CD14-positive monocyte (primary cell): ENCODE results near the gene CACNA1H. TPM values are rescaled to one million over a fixed set of nuclear protein-coding genes. Genes with fewer than 3 reads are reported as not detected.

Source experiments
- DNase-seq, 3 donors: peaks; one replicate each; pipeline ENCODE4 v3.0.0-alpha.2; 2011 to 2022
- H2AFZ ChIP-seq: 2 replicates; pipeline ENCODE4 v1.6.0; 2012; ENCODE audit warnings: mild to moderate bottlenecking, low read depth, low read length, inconsistent platforms; ENCODE audit not compliant: insufficient read depth, poor library complexity, severe bottlenecking
- H3K27ac ChIP-seq, 2 donors: 1 replicate in 1 of 2; 2 replicates in 1 of 2; pipeline ENCODE4 v1.5.1; 2012 to 2013; ENCODE audit warnings: low read length in 2 of 2, control low read depth in 1 of 2, inconsistent platforms in 1 of 2, low read depth in 1 of 2, mild to moderate bottlenecking in 1 of 2
- H3K27me3 ChIP-seq, 2 donors: one replicate each; pipeline versions ENCODE4 v1.6.0 to v1.6.1; 2011 to 2013; ENCODE audit warnings: low read length in 2 of 2; ENCODE audit not compliant: control insufficient read depth in 2 of 2, insufficient read depth in 2 of 2
- H3K36me3 ChIP-seq, 2 donors: replicated peaks in 1 of 2; 1 replicate in 1 of 2; 2 replicates in 1 of 2; pipeline versions ENCODE4 v1.5.1 to v1.6.1; 2012 to 2013; ENCODE audit warnings: low read length in 2 of 2, control low read depth in 1 of 2, inconsistent platforms in 1 of 2, mild to moderate bottlenecking in 1 of 2; ENCODE audit not compliant: insufficient read depth in 2 of 2, control insufficient read depth in 1 of 2
- H3K4me1 ChIP-seq, 2 donors: 1 replicate in 1 of 2; 2 replicates in 1 of 2; pipeline versions ENCODE4 v1.5.1 to v1.6.1; 2012 to 2013; ENCODE audit warnings: low read length in 2 of 2, control low read depth in 1 of 2, inconsistent platforms in 1 of 2, mild to moderate bottlenecking in 1 of 2, moderate library complexity in 1 of 2; ENCODE audit not compliant: insufficient read depth in 2 of 2, control insufficient read depth in 1 of 2
- H3K4me2 ChIP-seq: replicated peaks from 2 replicates; pipeline ENCODE3; 2012; ENCODE audit warnings: low read length, moderate library complexity, mild to moderate bottlenecking; ENCODE audit not compliant: poor library complexity, severe bottlenecking; ENCODE audit errors: extremely low read depth
- H3K4me3 ChIP-seq, 3 experiments: fragments of 200-600 bp in 1 of 3; sonication (generic) in 1 of 3; replicated peaks in 1 of 3; 1 replicate in 2 of 3; 2 replicates in 1 of 3; pipeline ENCODE4 v1.5.1; 2011 to 2013; ENCODE audit warnings: low read length in 3 of 3, mild to moderate bottlenecking in 3 of 3, control low read depth in 2 of 3, low read depth in 2 of 3, inconsistent platforms in 1 of 3, moderate library complexity in 1 of 3
- H3K79me2 ChIP-seq: 2 replicates; pipeline ENCODE4 v1.6.0; 2012; ENCODE audit warnings: mild to moderate bottlenecking, control low read depth, inconsistent platforms, low read length, moderate library complexity; ENCODE audit not compliant: insufficient read depth
- H3K9ac ChIP-seq: 2 replicates; pipeline ENCODE4 v1.6.0; 2017; ENCODE audit warnings: low read length, mild to moderate bottlenecking; ENCODE audit not compliant: insufficient read depth, poor library complexity, severe bottlenecking
- H3K9me3 ChIP-seq, 2 donors: replicated peaks in 1 of 2; 1 replicate in 1 of 2; 2 replicates in 1 of 2; pipeline versions ENCODE4 v1.5.1 to v1.6.1; 2012 to 2013; ENCODE audit warnings: low read length in 2 of 2, control low read depth in 1 of 2; ENCODE audit not compliant: control insufficient read depth in 1 of 2, insufficient read depth in 1 of 2
- H4K20me1 ChIP-seq: 2 replicates; pipeline ENCODE4 v1.6.0; 2012; ENCODE audit warnings: mild to moderate bottlenecking, low read length, control low read depth, moderate library complexity; ENCODE audit not compliant: insufficient read depth
- H3K27ac Mint-ChIP-seq, 7 donors: one replicate each; pipeline ENCODE4 v1.8.0; 2020; ENCODE audit warnings: mild to moderate bottlenecking in 7 of 7, mixed read lengths in 7 of 7, moderate library complexity in 6 of 7, inconsistent platforms in 2 of 7
- H3K27me3 Mint-ChIP-seq, 3 donors: one replicate each; pipeline ENCODE4 v1.8.0; 2021 to 2022; ENCODE audit warnings: low read depth in 3 of 3, mild to moderate bottlenecking in 3 of 3, mixed read lengths in 3 of 3, moderate library complexity in 3 of 3, inconsistent platforms in 1 of 3
- H3K36me3 Mint-ChIP-seq, 2 donors: one replicate each; pipeline ENCODE4 v1.8.0; 2020; ENCODE audit warnings: mixed read lengths in 2 of 2, inconsistent platforms in 1 of 2, mild to moderate bottlenecking in 1 of 2
- H3K4me1 Mint-ChIP-seq: one replicate; pipeline ENCODE4 v1.8.0; 2020; ENCODE audit warnings: mild to moderate bottlenecking, mixed read lengths
- H3K4me3 Mint-ChIP-seq, 2 donors: one replicate each; pipeline ENCODE4 v1.8.0; 2020; ENCODE audit warnings: mild to moderate bottlenecking in 2 of 2, mixed read lengths in 2 of 2, moderate library complexity in 1 of 2
- H3K9me3 Mint-ChIP-seq, 7 donors: one replicate each; pipeline ENCODE4 v1.8.0; 2020 to 2022; ENCODE audit warnings: mixed read lengths in 7 of 7, mild to moderate bottlenecking in 6 of 7, moderate library complexity in 6 of 7, inconsistent platforms in 2 of 7
- CTCF ChIP-seq: fragments of 200-600 bp; IDR thresholded peaks from one replicate; pipeline ENCODE4 v1.8.0; 2022; ENCODE audit warnings: antibody characterized with exemption, mild to moderate bottlenecking
- WGBS: methylation state at CpG from one replicate; pipeline ENCODE4 v1.1.5; 2013; ENCODE audit warnings: missing lambda C conversion rate; ENCODE audit not compliant: insufficient coverage; 5-methylcytosine and 5-hydroxymethylcytosine counted together
- intact Hi-C, 2 donors: fragments of 100-400 bp; cut with micrococcal nuclease; formaldehyde crosslinking; loops; one replicate each; pipeline versions ENCODE4 v1.15.0 to v1.15.1; 2023
- polyA plus RNA-seq, 3 donors: library from polyadenylated mRNA; depleted of rRNA in 1 of 3; unstranded in 2 of 3; stranded (reverse) in 1 of 3; fragments of 300-500 nt in 2 of 3; fragments of >200 nt in 1 of 3; fragmentation: Illumina TruSeq in 2 of 3; gene quantifications; 1 replicate in 2 of 3; 2 replicates in 1 of 3; pipeline ENCODE4 v1.2.3, GENCODE V29; 2012 to 2021

CACNA1H gene
- polyA plus RNA-seq, 3 donors, result not detected

DNA sequence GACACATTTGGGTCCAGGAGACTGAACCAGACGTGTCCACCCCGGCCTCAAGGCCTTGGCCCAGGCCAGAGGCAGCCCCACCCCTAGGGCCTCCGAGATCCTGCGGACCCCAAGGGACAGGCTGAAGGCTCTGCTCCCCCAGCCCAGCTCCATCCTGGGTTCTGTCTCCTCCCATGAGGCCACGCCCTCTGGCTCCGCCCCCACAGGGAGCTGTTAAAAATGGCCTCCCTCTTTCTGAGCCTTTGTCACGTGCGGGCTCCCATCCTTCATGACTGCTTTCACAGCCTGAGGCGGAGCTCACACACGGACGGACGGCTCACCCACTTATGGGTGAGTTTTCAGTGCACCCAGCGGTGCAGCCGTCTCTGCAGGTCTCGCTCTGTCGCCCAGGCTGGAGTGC is 6.5 kb upstream of the CACNA1H start:
- no peaks in the 10 kb centered on the region for H3K4me1 Mint-ChIP-seq
- WGBS, result 77% methylated on average over 16 of the region's 16 CpGs
- H3K27ac Mint-ChIP-seq, result no peak overlapping the region

DNA sequence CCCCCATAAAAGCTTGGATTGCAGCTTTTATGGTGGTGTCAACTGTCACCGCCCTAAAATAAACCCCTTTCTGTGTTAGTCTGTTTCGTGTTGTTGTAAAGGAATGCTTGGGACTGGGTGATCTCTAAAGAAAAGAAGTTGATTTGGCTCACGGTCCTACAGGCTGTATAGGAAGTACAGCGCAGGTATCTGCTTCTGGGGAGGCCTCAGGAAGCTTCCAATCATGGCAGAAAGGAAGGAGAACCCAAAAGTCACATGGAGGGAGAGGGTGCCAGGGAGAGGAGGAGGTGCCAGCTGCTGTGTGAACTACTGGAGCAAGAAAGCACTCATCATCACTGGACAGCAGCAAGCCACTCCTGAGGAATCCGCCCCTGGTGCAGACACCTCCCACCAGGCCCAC is 5.9 kb upstream of the CACNA1H start:
- H3K36me3 ChIP-seq, result no peaks in the 10 kb centered on the region
- intact Hi-C loops, result no loop called here
- peaks cover 0 to 10% of the 10 kb centered on the region in 2 donors for H3K9me3 ChIP-seq
- Mint-ChIP-seq H3K4me3 (no peak overlapping the region), H3K4me1 (no peaks in the 10 kb centered on the region), H3K27ac (no peak overlapping the region), H3K27me3 (peaks cover 25 to 29% (median 27%) of the 10 kb centered on the region in 3 donors), H3K9me3 (peaks cover 0 to 21% (median 8%) of the 10 kb centered on the region in 7 donors), H3K36me3 (no peaks in the 10 kb centered on the region)
- no peak overlapping the region for H3K27ac ChIP-seq
- no peak overlapping the region for H2AFZ ChIP-seq
- H4K20me1 ChIP-seq, result no peaks in the 10 kb centered on the region
- H3K9ac ChIP-seq, result no peak overlapping the region
- no peaks in the 10 kb centered on the region for H3K4me1 ChIP-seq
- peaks cover 5 to 7% of the 10 kb centered on the region in 2 donors for H3K27me3 ChIP-seq
- no peak overlapping the region for H3K4me3 ChIP-seq
- no peak overlapping the region for H3K4me2 ChIP-seq
- TF ChIP-seq CTCF, result no peak
- DNase-seq, result no peak
- H3K79me2 ChIP-seq, result no peaks in the 10 kb centered on the region
- WGBS, result 80% methylated on average over 2 of the region's 5 CpGs

More for the DNA sequence above, 6.5 kb upstream of the CACNA1H start:
- H3K4me3 Mint-ChIP-seq, result no peak overlapping the region
- Histone ChIP-seq H3K4me3 (no peak overlapping the region), H4K20me1 (no peaks in the 10 kb centered on the region), H2AFZ (no peak overlapping the region), H3K9me3 (peaks cover 0 to 10% of the 10 kb centered on the region in 2 donors), H3K36me3 (no peaks in the 10 kb centered on the region), H3K4me2 (no peak overlapping the region), H3K27ac (no peak overlapping the region), H3K4me1 (no peaks in the 10 kb centered on the region), H3K9ac (no peak overlapping the region), H3K27me3 (peaks cover under 1 to 1% of the 10 kb centered on the region in 2 donors), H3K79me2 (no peaks in the 10 kb centered on the region)
- peaks cover 20 to 24% (median 23%) of the 10 kb centered on the region in 3 donors for H3K27me3 Mint-ChIP-seq
- no peak for TF ChIP-seq CTCF
- DNase-seq, result no peak
- intact Hi-C loops, result no loop called here
- H3K36me3 Mint-ChIP-seq, result no peaks in the 10 kb centered on the region
- H3K9me3 Mint-ChIP-seq, result peaks cover 0 to 20% (median 8%) of the 10 kb centered on the region in 7 donors
